Midbrain (tissue), 1 donor: ENCODE results near the gene RHBDD3.
A peak's percentile ranks its signal among the peaks of the same experiment; 100 is the strongest.

ENCODE experiments used
- DNase-seq: peaks from one replicate; lab custom pipeline; 2025; lab: John Stamatoyannopoulos, UW

Gene RHBDD3

DNA sequence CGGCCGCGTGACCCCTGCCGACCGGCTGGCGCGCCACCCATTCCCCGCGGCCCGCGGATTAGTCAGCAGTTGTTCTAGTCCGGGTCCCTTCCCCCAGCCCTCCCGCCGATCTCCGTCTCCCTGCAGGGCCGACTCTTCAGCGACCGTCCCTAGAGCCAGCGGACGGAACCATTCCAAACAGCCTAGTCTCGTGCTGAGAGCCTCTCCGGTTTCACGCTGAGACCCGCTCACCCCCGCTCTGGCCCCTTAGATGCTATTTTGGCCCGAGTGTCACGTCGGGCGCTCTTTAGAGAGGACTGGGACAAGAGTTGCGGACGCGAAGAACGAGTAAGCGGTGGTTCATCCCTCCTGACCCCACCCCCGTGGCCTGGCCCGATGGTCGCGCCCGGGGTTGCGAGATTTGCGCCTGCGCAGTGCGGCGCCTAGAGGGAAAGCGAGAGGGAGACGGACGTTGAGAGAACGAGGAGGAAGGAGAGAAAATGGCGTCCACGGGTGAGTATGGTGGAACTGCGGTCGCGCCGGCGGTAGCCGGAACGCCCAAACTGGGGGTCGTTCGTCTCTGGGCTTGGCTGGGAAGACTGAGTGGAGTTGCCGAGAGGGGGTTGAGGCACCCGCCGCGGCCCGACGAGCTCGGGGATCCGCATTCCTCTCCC is at the start of gene RHBDD3, which contains the start of gene EWSR1:
Gene RHBDD3 (minus strand): TSS at position 124 of the 653 bp plus-strand sequence. CDS start 2,355 bp downstream, outside the sequence.
Gene EWSR1 (plus strand): TSS at position 411 of the 653 bp plus-strand sequence. CDS start 69 bp downstream, at position 480.
- peak; percentile 97 for DNase-seq

DNA sequence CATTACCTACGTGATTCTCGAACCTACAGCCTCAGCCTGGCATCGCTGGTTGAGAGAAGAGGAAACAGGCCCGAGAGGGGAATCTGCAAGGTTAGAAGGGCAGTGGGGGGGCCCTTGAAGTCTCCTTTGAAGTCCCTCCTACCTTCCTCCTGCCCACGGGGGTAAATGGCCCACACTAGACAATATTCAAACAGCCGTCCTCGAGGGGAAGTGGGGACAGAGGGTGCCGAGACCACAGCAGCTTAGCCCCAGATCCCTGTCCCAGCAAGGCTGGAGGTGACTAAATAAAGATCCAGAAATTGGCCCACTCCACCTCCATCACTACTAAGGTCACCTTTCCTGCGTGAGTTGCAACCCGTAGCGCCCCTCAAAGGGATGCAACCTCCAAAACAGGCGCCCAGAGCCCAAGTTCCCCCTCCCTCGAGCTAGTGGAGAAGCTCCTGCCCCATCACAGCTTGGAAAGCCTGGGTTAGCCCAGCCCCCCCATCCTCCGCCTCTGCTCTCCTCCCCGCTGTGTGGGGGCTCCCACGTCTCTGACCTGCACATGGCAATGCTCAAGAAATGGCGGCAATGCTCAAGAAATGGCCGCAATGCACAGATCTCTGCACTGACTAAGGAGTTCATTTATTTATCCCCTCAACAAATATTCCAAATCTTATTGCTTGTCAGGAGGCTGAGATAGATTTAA is 48.5 kb upstream of the RHBDD3 start:
- DNase-seq: no peak

DNA sequence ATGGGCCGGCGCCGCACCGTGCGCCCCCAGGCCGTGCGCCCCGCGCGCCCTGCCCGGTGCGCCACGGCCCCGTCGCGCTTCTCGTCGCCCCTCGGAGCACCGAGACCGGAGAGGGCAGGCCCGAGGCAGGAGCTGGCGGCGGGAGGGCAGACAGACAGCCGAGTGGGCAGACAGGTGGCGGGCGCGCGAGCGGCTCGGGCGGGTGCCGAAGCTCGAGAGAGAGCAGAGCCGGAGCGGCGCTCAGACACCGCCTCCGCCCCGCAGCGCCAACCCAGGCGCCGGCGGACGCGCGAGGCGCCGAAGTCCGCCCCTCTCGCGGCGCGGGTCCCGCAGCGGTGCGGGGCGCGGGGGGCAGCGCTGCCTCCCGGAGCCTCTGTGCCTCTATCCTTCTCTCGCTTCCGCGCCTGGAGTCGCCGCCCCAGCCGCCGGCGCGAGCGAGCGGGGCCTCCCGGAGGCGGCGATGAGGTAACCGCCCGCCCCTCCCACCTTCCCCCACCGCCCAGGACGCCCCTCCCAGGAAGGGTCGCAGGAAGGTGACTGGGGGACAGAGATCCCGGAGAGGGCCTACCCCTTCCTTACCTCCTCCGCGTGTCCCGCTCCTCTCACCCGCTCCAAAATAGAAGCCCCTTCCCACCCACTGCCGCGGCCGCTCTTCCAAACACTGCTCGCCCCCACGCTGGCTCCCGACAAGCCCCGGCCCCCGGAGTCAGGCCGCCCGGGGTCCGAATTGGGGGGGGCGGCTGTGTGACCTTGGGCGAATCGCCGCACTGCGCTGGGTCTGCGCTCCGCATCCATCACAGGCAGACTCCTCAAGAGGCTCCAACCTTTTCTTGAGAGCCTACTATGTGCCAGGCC is 47.7 kb upstream of the RHBDD3 start, which contains the start of gene RASL10A:
Gene RASL10A (minus strand): TSS at position 412 of the 855 bp plus-strand sequence. CDS start 451 bp downstream, outside the sequence.
- DNase-seq: no peak

DNA sequence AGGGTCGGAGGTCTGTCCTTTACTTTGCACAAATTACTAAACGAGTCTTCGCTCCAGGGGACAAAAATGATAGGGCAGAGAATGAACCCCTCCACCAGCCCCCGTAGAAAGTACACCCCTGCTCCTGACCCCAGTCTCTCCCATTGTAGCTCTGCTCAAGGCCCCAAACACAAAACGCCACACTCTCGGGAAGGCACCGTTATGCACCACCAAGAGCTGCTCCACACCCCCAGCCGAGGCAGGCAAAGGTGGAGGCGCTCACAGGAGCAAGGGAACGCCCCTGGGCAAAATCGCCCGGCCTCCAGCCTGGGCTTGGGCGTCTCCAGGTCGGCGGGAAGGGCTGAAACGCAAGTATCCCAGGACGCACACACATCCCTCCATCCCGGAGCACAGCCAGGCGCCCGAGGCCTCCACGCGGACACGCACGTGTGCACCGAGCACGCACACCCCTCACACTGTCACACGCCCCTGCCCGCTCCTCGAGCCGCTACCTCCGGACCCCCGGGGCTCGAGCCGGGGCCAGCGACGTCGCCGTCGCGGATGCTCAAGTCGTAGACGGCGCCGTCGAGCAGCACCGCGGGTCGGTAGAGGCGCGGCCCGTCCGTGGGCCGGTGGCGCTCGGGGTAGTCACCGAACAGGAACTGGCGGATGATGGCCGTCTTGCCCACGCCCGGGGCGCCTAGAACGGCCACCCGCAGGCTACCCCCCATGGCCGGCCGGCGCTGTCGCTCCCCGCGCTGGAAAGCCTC is 46.9 kb upstream of the RHBDD3 start:
- DNase-seq: no peak

DNA sequence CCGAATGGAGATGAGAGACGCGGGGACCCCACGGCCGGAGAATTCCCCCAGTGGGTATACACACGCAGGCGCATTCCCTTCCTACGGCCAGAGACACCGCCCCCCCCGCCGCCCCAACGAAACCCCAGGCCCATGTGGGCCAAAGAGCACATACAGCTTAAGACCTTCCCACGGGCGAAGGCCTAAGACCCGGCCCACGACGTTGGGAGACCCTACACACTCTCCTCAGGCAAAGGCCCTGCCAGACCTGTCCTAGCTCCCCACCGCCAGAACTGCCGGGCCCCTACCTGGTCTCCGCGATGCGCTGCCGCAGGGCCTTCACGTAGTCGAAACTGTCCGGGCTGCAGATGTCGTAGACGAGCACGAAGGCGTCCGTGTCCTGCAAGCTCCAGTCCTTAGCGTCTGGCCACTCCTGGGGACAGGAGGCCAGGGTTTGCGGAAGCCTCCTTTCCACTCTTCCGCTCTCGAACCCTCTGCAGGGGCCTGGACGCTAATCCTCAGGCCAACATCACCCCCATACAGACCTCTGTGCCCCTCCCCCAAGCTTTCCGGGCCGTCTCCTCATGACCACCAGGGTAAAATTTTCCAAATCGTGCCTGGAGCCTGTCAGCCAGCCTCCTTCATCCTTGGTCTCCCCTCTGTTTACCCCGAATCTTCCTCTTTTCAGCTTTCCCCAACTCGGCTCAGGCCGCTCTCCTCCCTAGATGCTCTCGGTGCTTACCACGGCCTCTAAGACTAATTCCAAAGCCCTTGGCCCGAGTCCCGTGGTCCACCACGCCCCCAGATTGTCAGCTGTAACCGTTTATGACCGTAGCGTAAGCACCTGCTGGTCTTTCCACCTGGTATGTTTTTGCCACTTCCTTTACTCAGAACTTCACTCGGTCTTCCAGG is 46.0 kb upstream of the RHBDD3 start:
- no peak for DNase-seq

DNA sequence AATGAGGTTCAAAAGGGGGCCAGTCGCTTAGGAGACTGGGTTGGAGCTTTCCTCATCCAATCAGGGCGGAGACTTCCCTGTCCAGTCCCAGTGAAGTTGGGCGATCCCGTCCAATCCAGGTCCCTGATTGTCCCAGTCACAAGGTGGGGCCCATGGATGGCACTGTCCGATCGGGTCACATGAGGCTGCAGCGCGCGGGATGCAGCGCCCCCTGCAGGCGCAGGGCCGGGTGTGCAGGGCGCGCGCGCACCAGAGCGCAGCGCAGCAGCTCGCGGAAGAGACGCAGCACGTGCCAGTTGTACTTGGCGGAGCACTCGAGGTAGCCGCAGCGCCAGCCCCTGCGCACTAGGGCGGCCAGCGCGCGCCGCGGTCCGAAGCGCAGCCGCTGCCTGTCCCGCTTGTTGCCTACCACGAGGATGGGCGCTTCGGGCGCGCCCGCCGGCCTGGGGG is 45.4 kb upstream of the RHBDD3 start:
- peak; percentile 58 for DNase-seq

DNA sequence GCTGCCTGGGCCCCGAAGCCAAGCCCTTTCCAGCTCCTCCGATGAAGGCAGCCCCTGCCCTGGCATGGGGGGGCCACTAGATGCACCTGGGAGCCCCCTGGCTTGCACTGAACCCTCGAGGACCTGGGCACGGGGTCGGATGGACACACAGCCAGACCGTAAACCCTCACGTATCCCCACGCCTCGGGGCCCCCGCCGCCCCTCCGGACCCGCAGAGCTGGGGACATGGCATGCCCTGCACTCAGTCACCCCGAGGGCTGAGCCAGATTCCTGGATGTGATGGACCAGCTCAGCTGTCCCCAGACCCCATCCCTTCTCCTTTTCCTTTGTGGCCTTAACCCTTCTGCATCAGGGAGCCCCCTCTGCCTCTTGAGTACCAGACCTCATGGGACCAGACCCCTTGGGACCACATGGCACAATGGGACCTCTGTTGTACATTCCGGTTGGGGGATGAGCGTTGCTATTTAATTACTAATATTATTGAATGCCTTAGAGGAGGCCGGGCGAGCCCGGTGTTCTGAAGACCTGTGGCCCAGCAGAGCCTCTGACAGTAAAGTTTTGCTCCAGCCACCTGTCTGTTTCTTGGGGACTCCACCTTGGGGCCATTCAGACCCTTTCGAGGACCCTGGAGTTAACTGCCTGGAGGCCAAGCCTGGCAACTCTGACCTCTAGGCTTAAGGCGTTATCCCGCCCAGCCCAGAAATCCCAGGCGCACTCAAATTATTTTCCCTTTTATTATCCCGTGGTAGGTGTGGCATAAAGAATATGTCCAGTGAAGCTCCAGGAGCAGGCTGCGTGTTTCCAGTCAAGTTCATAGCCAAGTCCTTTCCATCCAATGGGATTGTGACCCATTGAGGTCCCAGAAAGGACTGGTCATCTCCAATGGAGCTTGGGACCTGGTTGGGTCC is 44.7 kb upstream of the RHBDD3 start:
- DNase-seq: no peak

DNA sequence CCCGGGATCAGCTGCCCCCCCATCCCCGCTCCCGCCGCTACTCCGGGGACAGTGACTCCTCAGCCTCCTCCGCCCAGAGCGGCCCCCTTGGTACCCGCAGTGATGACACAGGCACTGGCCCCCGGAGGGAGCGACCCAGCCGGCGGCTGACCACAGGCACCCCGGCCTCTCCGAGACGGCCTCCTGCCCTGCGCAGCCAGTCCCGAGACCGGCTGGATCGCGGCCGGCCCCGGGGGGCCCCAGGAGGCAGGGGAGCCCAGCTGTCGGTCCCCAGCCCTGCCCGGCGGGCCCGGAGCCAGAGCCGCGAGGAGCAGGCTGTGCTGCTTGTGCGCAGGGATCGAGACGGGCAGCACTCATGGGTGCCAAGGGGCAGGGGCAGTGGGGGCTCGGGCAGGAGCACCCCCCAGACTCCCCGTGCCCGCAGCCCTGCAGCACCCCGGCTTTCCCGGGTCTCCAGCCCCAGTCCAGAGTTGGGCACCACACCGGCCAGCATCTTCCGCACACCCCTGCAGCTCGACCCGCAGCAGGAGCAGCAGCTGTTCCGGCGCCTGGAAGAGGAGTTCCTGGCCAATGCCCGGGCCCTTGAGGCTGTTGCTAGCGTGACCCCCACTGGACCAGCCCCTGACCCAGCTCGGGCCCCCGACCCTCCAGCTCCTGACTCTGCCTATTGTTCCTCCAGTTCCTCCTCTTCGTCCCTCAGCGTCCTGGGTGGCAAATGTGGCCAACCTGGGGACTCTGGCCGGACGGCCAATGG is 43.9 kb upstream of the RHBDD3 start:
- DNase-seq: peak; percentile 47

DNA sequence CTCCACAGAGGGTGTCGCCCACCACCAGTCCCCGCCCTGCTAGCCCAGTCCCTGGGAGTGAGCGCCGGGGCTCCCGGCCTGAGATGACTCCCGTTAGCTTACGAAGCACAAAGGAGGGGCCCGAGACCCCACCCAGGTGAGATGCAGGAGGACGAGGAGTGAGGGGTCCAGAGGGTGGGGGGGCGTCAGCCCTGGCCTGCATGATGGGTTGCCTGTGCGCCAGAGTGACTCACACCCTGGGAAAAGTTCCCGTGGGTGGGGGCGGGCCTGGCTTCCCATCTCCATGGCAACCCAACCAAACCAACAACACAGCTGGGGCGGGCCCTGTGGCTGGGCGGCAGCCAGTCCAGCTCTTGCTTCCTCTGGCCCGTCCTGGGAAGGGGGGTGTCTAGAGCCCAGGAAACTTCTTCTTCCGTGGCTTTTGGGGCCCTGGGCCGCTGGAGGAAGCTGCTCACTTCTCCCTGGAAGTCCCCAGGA is 43.1 kb upstream of the RHBDD3 start:
- peak; percentile 90 for DNase-seq

DNA sequence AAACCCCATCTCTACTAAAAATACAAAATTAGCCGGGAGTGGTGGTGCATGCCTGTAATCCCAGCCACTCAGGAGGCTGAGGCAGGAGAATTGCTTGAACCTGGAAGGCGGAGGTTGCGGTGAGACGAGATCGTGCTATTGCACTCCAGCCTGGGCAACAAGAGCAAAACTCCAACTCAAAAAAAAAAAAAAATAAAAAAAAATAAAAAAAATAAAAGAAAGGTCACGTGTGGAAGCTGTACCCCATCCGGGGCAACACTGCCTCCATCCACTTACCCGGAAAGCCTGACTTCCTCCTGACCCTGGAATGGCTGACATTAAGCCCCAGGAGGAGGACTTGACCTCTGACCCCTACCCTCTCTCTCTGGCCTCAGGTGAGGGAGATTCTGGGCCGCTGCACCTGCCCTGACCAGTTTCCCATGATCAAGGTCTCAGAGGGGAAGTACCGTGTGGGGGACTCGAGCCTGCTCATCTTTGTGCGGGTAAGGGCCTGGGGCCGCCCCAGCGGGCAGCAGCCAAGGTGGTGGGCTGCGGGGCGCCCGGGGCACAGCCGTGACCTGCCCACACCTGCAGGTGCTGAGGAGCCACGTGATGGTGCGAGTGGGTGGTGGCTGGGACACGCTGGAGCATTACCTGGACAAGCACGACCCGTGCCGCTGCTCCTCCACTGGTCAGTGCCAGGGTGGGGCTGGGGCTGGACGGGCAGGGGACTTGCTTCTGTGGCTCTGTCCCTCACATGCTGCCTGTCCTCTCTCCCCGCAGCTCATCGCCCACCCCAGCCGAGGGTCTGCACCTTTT is 42.5 kb upstream of the RHBDD3 start:
- DNase-seq: no peak

DNA sequence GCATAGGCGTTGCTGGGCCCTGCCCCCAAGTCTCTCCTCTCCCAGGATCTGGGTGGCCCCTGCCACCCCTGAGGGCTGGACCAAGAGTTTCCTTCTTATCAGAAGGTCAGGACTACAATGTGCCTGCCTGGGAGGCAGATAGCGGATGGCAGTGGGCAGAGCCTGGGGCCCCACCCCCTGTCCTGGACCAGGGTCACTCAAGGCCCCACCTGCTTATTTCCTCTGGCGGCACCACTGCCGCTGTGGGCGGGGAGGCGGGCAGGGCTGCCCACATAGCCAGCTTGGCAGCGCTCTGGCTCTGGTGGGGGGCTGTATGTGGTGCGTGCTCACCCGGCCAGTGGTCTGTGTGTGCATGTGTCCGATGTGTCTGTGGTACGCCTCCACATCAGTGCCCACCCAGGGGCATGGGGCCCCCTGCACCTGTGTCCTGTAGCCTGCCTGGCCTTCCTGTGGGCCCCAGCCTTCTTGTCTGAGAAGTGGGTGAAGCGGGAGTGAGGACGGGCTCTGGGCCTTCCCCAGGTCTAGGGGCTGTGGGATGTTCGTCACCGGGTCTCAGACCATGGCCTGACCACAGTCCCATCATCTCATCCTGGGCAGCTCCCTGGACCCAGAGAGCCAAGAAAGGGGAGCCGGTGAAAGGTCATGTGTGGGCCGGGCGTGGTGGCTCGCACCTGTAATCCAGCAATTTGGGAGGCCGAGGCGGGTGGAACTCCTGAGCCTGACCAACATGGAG is 41.7 kb upstream of the RHBDD3 start:
- no peak for DNase-seq

DNA sequence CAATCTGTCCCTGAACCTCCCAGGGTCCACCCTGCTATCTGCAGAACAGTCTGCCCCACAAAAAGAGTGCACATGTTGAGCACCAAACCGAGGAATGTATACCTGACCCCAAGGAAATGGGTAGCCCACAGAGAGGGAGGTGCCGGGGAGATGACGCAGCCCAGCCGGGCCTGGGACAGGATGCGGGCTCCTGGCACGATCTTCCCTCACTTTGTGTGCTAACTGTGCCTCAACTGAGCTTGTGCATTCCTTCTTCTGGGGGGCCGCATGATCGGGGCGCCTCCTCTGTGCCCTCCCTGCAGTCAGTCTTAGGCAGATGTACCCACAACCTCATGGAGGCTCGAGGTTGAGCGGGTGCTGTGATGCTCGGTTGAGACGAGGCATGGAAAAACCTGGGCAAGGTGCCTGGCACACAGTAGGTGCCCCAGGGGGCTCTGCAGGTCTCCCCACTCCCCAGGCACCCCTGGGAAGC is 41.0 kb upstream of the RHBDD3 start:
- no peak for DNase-seq

DNA sequence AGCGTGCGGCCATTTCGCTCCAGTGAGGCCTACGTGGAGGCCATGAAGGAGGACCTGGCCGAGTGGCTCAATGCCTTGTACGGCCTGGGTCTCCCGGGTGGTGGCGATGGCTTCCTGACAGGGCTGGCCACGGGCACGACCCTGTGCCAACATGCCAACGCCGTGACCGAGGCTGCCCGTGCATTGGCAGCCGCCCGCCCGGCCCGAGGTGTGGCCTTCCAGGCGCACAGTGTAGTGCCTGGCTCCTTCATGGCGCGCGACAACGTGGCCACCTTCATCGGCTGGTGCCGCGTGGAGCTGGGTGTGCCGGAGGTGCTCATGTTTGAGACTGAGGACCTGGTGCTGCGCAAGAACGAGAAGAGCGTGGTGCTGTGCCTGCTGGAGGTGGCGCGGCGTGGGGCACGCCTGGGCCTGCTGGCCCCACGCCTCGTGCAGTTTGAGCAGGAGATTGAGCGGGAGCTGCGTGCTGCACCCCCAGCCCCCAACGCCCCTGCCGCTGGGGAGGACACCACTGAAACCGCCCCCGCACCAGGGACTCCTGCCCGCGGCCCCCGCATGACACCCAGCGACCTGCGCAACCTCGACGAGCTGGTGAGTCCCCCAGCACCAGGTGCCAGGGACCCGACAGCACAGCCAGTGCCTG is 40.5 kb upstream of the RHBDD3 start:
- DNase-seq: no peak

DNA sequence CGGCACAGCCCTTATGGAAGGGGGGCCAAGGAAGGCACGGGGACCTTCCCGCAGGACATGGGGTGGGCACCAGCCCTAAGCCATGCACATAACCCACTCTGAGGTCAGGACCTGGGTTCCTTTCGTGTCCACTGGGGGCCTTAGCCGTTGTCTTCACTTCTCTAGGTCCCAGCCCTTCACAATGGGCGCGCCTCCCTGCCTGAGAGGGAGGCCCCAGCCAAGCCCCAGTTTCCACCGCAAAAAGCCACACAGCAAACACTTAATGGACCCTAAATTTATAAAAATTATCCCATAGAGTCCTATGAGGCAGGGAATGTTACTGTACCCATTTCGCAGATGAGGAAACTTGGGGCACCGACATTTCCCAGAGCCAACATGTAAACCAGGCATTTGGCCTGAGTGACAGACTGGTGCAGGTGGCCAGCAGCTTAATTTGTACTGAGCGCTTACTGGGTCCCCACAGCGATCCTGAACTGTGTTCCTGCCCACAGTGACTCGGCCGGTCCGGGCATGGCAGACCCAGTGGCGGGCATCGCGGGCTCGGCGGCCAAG is 39.9 kb upstream of the RHBDD3 start:
- DNase-seq: no peak

DNA sequence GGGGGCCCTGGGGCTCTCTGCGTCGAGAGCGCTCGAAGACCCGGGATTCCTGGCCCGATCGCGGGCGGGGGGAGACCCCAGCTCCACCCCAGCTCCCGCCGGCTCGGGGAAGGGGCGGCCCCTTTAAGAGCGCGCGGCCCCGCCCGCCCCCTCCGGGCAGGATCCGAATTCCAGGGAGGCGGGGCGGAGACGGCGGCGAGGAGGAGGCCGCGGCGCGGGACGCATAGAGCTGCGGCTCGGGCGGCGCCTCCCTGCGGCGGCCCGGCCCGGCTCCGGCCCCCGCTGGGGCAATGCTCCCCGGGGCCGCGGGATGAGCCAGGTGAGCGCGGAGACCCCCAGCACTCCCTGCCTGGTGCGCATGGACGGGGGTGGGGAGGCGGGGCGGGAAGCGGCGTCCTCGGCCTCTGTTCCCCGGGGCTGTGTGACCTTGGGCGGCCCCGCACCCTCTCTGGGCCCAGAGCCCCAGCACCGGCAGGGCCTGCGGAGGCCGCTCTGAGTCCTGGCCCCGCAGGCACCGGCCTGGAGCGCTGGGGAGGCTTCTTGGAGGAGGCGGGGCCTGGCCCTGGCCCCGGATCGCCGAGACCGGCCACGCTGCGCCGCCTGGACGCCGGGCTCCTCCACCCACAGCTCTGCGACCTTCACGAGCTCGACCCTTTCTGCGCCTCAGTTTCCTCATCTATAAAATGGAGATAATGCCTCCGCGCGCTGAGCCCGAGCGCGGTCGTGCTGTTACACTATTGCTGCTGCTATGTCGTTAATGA is 39.2 kb upstream of the RHBDD3 start:
- peak; percentile 70 for DNase-seq
